Measurements from ENCODE around the gene FAM171A2. TPM values are rescaled to one million over a fixed set of nuclear protein-coding genes. Genes with fewer than 3 reads are reported as not detected.

The FAM171A2 gene
- total and polyA plus RNA-seq, 2 donors (not counting 1 experiment from before 2014, with no cell fraction given), result 1.7 to 5.0 TPM

GRCh38 chr17:44402564-44403172 is 39.0 kb upstream of the FAM171A2 start:
- H3K27ac ChIP-seq (ENCODE audit: insufficient read depth, low read length), result no peak overlapping the region
- H3K9ac ChIP-seq (ENCODE audit: insufficient read depth, low read length), result no peak overlapping the region
- no peaks in the 10 kb centered on the region for H3K4me1 ChIP-seq (ENCODE audit: control insufficient read depth, extremely low read depth, insufficient read depth, low read length)
- TF ChIP-seq CTCF (conservative IDR thresholded peaks at IDR 0.05 in 1 of 2, IDR thresholded peaks at IDR 0.05 in 1 of 2; ENCODE audit: low read depth in 1 of 2, low read length in 2 of 2) (no peak), EZH2 (IDR thresholded peaks at IDR 0.05; ENCODE audit: low read length, missing control alignments) (no peak)
- H4K20me1 ChIP-seq (ENCODE audit: control insufficient read depth, extremely low read depth, insufficient read depth, low read length), result no peaks in the 10 kb centered on the region
- H3K4me3 ChIP-seq (replicated peaks in 1 of 4; ENCODE audit: control extremely low read depth in 1 of 4, insufficient read depth in 1 of 4, low read depth in 3 of 4, low read length in 4 of 4), result no peak overlapping the region
- H3K27me3 ChIP-seq (ENCODE audit: control insufficient read depth, insufficient read depth, low read length), result no peaks in the 10 kb centered on the region
- H3K36me3 ChIP-seq (ENCODE audit: control insufficient read depth, insufficient read depth, low read length), result peaks cover 19% of the 10 kb centered on the region
- H3K79me2 ChIP-seq (ENCODE audit: control insufficient read depth, insufficient read depth, low read length), result no peaks in the 10 kb centered on the region
- no peak overlapping the region for H3K4me2 ChIP-seq (ENCODE audit: extremely low read depth, insufficient read depth, low read length)
- no peaks in the 10 kb centered on the region for H3K9me3 ChIP-seq (ENCODE audit: control insufficient read depth, insufficient read depth, low read depth, low read length)
- H2AFZ ChIP-seq (ENCODE audit: low read length), result no peak overlapping the region
- DNase-seq (ENCODE audit: low read depth in 2 of 2), result no peak

- Histone ChIP-seq H4K20me1 (ENCODE audit: control insufficient read depth, extremely low read depth, insufficient read depth, low read length) (no peaks in the 10 kb centered on the region), H3K9me3 (ENCODE audit: control insufficient read depth, insufficient read depth, low read depth, low read length) (no peaks in the 10 kb centered on the region), H3K79me2 (ENCODE audit: control insufficient read depth, insufficient read depth, low read length) (no peaks in the 10 kb centered on the region), H3K4me2 (ENCODE audit: extremely low read depth, insufficient read depth, low read length) (no peak overlapping the region), H3K4me3 (replicated peaks in 1 of 4; ENCODE audit: control extremely low read depth in 1 of 4, insufficient read depth in 1 of 4, low read depth in 3 of 4, low read length in 4 of 4) (no peak overlapping the region), H3K27ac (ENCODE audit: insufficient read depth, low read length) (no peak overlapping the region), H3K36me3 (ENCODE audit: control insufficient read depth, insufficient read depth, low read length) (peaks cover 19% of the 10 kb centered on the region), H3K27me3 (ENCODE audit: control insufficient read depth, insufficient read depth, low read length) (no peaks in the 10 kb centered on the region), H3K4me1 (ENCODE audit: control insufficient read depth, extremely low read depth, insufficient read depth, low read length) (no peaks in the 10 kb centered on the region), H3K9ac (ENCODE audit: insufficient read depth, low read length) (no peak overlapping the region), H2AFZ (ENCODE audit: low read length) (no peak overlapping the region)
- TF ChIP-seq CTCF (conservative IDR thresholded peaks at IDR 0.05 in 1 of 2, IDR thresholded peaks at IDR 0.05 in 1 of 2; ENCODE audit: low read depth in 1 of 2, low read length in 2 of 2) (peak; percentile 47 to 54), EZH2 (IDR thresholded peaks at IDR 0.05; ENCODE audit: low read length, missing control alignments) (no peak)
- peak; percentile 14 to 40 for DNase-seq (ENCODE audit: low read depth in 2 of 2)
Measured at GRCh38 chr17:44400226-44400847, 36.7 kb upstream of the FAM171A2 start.

GRCh38 chr17:44398692-44399691 is 35.3 kb upstream of the FAM171A2 start:
- no peak overlapping the region for H3K4me2 ChIP-seq (ENCODE audit: extremely low read depth, insufficient read depth, low read length)
- H4K20me1 ChIP-seq (ENCODE audit: control insufficient read depth, extremely low read depth, insufficient read depth, low read length), result no peaks in the 10 kb centered on the region
- no peaks in the 10 kb centered on the region for H3K79me2 ChIP-seq (ENCODE audit: control insufficient read depth, insufficient read depth, low read length)
- H2AFZ ChIP-seq (ENCODE audit: low read length), result no peak overlapping the region
- H3K9ac ChIP-seq (ENCODE audit: insufficient read depth, low read length), result no peak overlapping the region
- no peak overlapping the region for H3K27ac ChIP-seq (ENCODE audit: insufficient read depth, low read length)
- TF ChIP-seq CTCF (conservative IDR thresholded peaks at IDR 0.05 in 1 of 2, IDR thresholded peaks at IDR 0.05 in 1 of 2; ENCODE audit: low read depth in 1 of 2, low read length in 2 of 2) (no peak), EZH2 (IDR thresholded peaks at IDR 0.05; ENCODE audit: low read length, missing control alignments) (no peak)
- H3K36me3 ChIP-seq (ENCODE audit: control insufficient read depth, insufficient read depth, low read length), result peaks cover 19% of the 10 kb centered on the region
- no peaks in the 10 kb centered on the region for H3K9me3 ChIP-seq (ENCODE audit: control insufficient read depth, insufficient read depth, low read depth, low read length)
- no peak overlapping the region for H3K4me3 ChIP-seq (replicated peaks in 1 of 4; ENCODE audit: control extremely low read depth in 1 of 4, insufficient read depth in 1 of 4, low read depth in 3 of 4, low read length in 4 of 4)
- no peaks in the 10 kb centered on the region for H3K27me3 ChIP-seq (ENCODE audit: control insufficient read depth, insufficient read depth, low read length)
- DNase-seq (ENCODE audit: low read depth in 2 of 2), result peak in 1 of 2 donors; percentile 27
- no peaks in the 10 kb centered on the region for H3K4me1 ChIP-seq (ENCODE audit: control insufficient read depth, extremely low read depth, insufficient read depth, low read length)

Data from fibroblast of lung (primary cell).